CD14-positive monocyte (primary cell): Measurements from ENCODE around the gene BCAR3. TPM values are rescaled to one million over a fixed set of nuclear protein-coding genes. Genes with fewer than 3 reads are reported as not detected.

Source experiments
- DNase-seq, 3 donors: peaks; one replicate each; pipeline ENCODE4 v3.0.0-alpha.2; 2011 to 2022
- H2AFZ ChIP-seq: 2 replicates; pipeline ENCODE4 v1.6.0; 2012; ENCODE audit warnings: mild to moderate bottlenecking, low read depth, low read length, inconsistent platforms; ENCODE audit not compliant: insufficient read depth, poor library complexity, severe bottlenecking
- H3K27ac ChIP-seq, 2 donors: 1 replicate in 1 of 2; 2 replicates in 1 of 2; pipeline ENCODE4 v1.5.1; 2012 to 2013; ENCODE audit warnings: low read length in 2 of 2, control low read depth in 1 of 2, inconsistent platforms in 1 of 2, low read depth in 1 of 2, mild to moderate bottlenecking in 1 of 2
- H3K27me3 ChIP-seq, 2 donors: one replicate each; pipeline versions ENCODE4 v1.6.0 to v1.6.1; 2011 to 2013; ENCODE audit warnings: low read length in 2 of 2; ENCODE audit not compliant: control insufficient read depth in 2 of 2, insufficient read depth in 2 of 2
- H3K36me3 ChIP-seq, 2 donors: replicated peaks in 1 of 2; 1 replicate in 1 of 2; 2 replicates in 1 of 2; pipeline versions ENCODE4 v1.5.1 to v1.6.1; 2012 to 2013; ENCODE audit warnings: low read length in 2 of 2, control low read depth in 1 of 2, inconsistent platforms in 1 of 2, mild to moderate bottlenecking in 1 of 2; ENCODE audit not compliant: insufficient read depth in 2 of 2, control insufficient read depth in 1 of 2
- H3K4me1 ChIP-seq, 2 donors: 1 replicate in 1 of 2; 2 replicates in 1 of 2; pipeline versions ENCODE4 v1.5.1 to v1.6.1; 2012 to 2013; ENCODE audit warnings: low read length in 2 of 2, control low read depth in 1 of 2, inconsistent platforms in 1 of 2, mild to moderate bottlenecking in 1 of 2, moderate library complexity in 1 of 2; ENCODE audit not compliant: insufficient read depth in 2 of 2, control insufficient read depth in 1 of 2
- H3K4me2 ChIP-seq: replicated peaks from 2 replicates; pipeline ENCODE3; 2012; ENCODE audit warnings: low read length, moderate library complexity, mild to moderate bottlenecking; ENCODE audit not compliant: poor library complexity, severe bottlenecking; ENCODE audit errors: extremely low read depth
- H3K4me3 ChIP-seq, 3 experiments: fragments of 200-600 bp in 1 of 3; sonication (generic) in 1 of 3; replicated peaks in 1 of 3; 1 replicate in 2 of 3; 2 replicates in 1 of 3; pipeline ENCODE4 v1.5.1; 2011 to 2013; ENCODE audit warnings: low read length in 3 of 3, mild to moderate bottlenecking in 3 of 3, control low read depth in 2 of 3, low read depth in 2 of 3, inconsistent platforms in 1 of 3, moderate library complexity in 1 of 3
- H3K79me2 ChIP-seq: 2 replicates; pipeline ENCODE4 v1.6.0; 2012; ENCODE audit warnings: mild to moderate bottlenecking, control low read depth, inconsistent platforms, low read length, moderate library complexity; ENCODE audit not compliant: insufficient read depth
- H3K9ac ChIP-seq: 2 replicates; pipeline ENCODE4 v1.6.0; 2017; ENCODE audit warnings: low read length, mild to moderate bottlenecking; ENCODE audit not compliant: insufficient read depth, poor library complexity, severe bottlenecking
- H3K9me3 ChIP-seq, 2 donors: replicated peaks in 1 of 2; 1 replicate in 1 of 2; 2 replicates in 1 of 2; pipeline versions ENCODE4 v1.5.1 to v1.6.1; 2012 to 2013; ENCODE audit warnings: low read length in 2 of 2, control low read depth in 1 of 2; ENCODE audit not compliant: control insufficient read depth in 1 of 2, insufficient read depth in 1 of 2
- H4K20me1 ChIP-seq: 2 replicates; pipeline ENCODE4 v1.6.0; 2012; ENCODE audit warnings: mild to moderate bottlenecking, low read length, control low read depth, moderate library complexity; ENCODE audit not compliant: insufficient read depth
- H3K27ac Mint-ChIP-seq, 7 donors: one replicate each; pipeline ENCODE4 v1.8.0; 2020; ENCODE audit warnings: mild to moderate bottlenecking in 7 of 7, mixed read lengths in 7 of 7, moderate library complexity in 6 of 7, inconsistent platforms in 2 of 7
- H3K27me3 Mint-ChIP-seq, 3 donors: one replicate each; pipeline ENCODE4 v1.8.0; 2021 to 2022; ENCODE audit warnings: low read depth in 3 of 3, mild to moderate bottlenecking in 3 of 3, mixed read lengths in 3 of 3, moderate library complexity in 3 of 3, inconsistent platforms in 1 of 3
- H3K36me3 Mint-ChIP-seq, 2 donors: one replicate each; pipeline ENCODE4 v1.8.0; 2020; ENCODE audit warnings: mixed read lengths in 2 of 2, inconsistent platforms in 1 of 2, mild to moderate bottlenecking in 1 of 2
- H3K4me1 Mint-ChIP-seq: one replicate; pipeline ENCODE4 v1.8.0; 2020; ENCODE audit warnings: mild to moderate bottlenecking, mixed read lengths
- H3K4me3 Mint-ChIP-seq, 2 donors: one replicate each; pipeline ENCODE4 v1.8.0; 2020; ENCODE audit warnings: mild to moderate bottlenecking in 2 of 2, mixed read lengths in 2 of 2, moderate library complexity in 1 of 2
- H3K9me3 Mint-ChIP-seq, 7 donors: one replicate each; pipeline ENCODE4 v1.8.0; 2020 to 2022; ENCODE audit warnings: mixed read lengths in 7 of 7, mild to moderate bottlenecking in 6 of 7, moderate library complexity in 6 of 7, inconsistent platforms in 2 of 7
- CTCF ChIP-seq: fragments of 200-600 bp; IDR thresholded peaks from one replicate; pipeline ENCODE4 v1.8.0; 2022; ENCODE audit warnings: antibody characterized with exemption, mild to moderate bottlenecking
- WGBS: methylation state at CpG from one replicate; pipeline ENCODE4 v1.1.5; 2013; ENCODE audit warnings: missing lambda C conversion rate; ENCODE audit not compliant: insufficient coverage; 5-methylcytosine and 5-hydroxymethylcytosine counted together
- intact Hi-C, 2 donors: fragments of 100-400 bp; cut with micrococcal nuclease; formaldehyde crosslinking; loops; one replicate each; pipeline versions ENCODE4 v1.15.0 to v1.15.1; 2023
- polyA plus RNA-seq, 3 donors: library from polyadenylated mRNA; depleted of rRNA in 1 of 3; unstranded in 2 of 3; stranded (reverse) in 1 of 3; fragments of 300-500 nt in 2 of 3; fragments of >200 nt in 1 of 3; fragmentation: Illumina TruSeq in 2 of 3; gene quantifications; 1 replicate in 2 of 3; 2 replicates in 1 of 3; pipeline ENCODE4 v1.2.3, GENCODE V29; 2012 to 2021

BCAR3 gene
- polyA plus RNA-seq, 3 donors, result 0.05 to 0.41 TPM; not detected in 1

GRCh38 chr1:93679546-93679945, 2.1 kb downstream of the BCAR3 start:
- Histone ChIP-seq H3K4me3 (no peak overlapping the region), H3K4me1 (peaks cover 15 to 17% of the 10 kb centered on the region in 2 donors), H3K27ac (no peak overlapping the region), H3K9me3 (no peaks in the 10 kb centered on the region), H4K20me1 (no peaks in the 10 kb centered on the region), H3K27me3 (peaks cover 9 to 37% of the 10 kb centered on the region in 2 donors), H3K79me2 (no peaks in the 10 kb centered on the region), H3K36me3 (no peaks in the 10 kb centered on the region), H2AFZ (no peak overlapping the region), H3K4me2 (no peak overlapping the region), H3K9ac (no peak overlapping the region)
- H3K36me3 Mint-ChIP-seq, result peaks cover 3 to 12% of the 10 kb centered on the region in 2 donors
- 96% methylated on average over 2 of the region's 4 CpGs for WGBS
- H3K27me3 Mint-ChIP-seq, result peaks cover 35 to 44% (median 38%) of the 10 kb centered on the region in 3 donors
- no peak for DNase-seq
- intact Hi-C loops, result loop anchor here in 1 of 2 donors (10.0 kb wide), 1 partner anchor 45 kb away; no protein-coding TSS in a partner anchor
- H3K27ac Mint-ChIP-seq, result no peak overlapping the region
- no peak for TF ChIP-seq CTCF
- no peak overlapping the region for H3K4me3 Mint-ChIP-seq
- H3K9me3 Mint-ChIP-seq, result peaks cover 0 to 4% (median 0%) of the 10 kb centered on the region in 7 donors
- H3K4me1 Mint-ChIP-seq, result peaks cover 11% of the 10 kb centered on the region

GRCh38 chr1:93678946-93679480, 2.6 kb downstream of the BCAR3 start:
- Histone ChIP-seq H2AFZ (no peak overlapping the region), H3K9ac (no peak overlapping the region), H3K79me2 (no peaks in the 10 kb centered on the region), H3K4me2 (no peak overlapping the region), H3K4me1 (peaks cover 15 to 17% of the 10 kb centered on the region in 2 donors), H4K20me1 (no peaks in the 10 kb centered on the region), H3K36me3 (no peaks in the 10 kb centered on the region), H3K9me3 (no peaks in the 10 kb centered on the region), H3K27ac (no peak overlapping the region), H3K4me3 (no peak overlapping the region), H3K27me3 (peaks cover 8 to 32% of the 10 kb centered on the region in 2 donors)
- no peak for DNase-seq
- H3K9me3 Mint-ChIP-seq, result peaks cover 0 to 4% (median 0%) of the 10 kb centered on the region in 7 donors
- H3K36me3 Mint-ChIP-seq, result peaks cover 3 to 12% of the 10 kb centered on the region in 2 donors
- intact Hi-C loops, result loop anchor here in 1 of 2 donors (10.0 kb wide), 1 partner anchor 46 kb away; no protein-coding TSS in a partner anchor
- H3K27ac Mint-ChIP-seq, result no peak overlapping the region
- H3K27me3 Mint-ChIP-seq, result peaks cover 33 to 41% (median 38%) of the 10 kb centered on the region in 3 donors
- TF ChIP-seq CTCF, result no peak
- no peak overlapping the region for H3K4me3 Mint-ChIP-seq
- peaks cover 12% of the 10 kb centered on the region for H3K4me1 Mint-ChIP-seq
- WGBS, result 88% methylated on average over 2 of the region's 4 CpGs
